MM.1S (cell line): ENCODE results near the gene APCDD1L.

Experiments used
- CTCF ChIP-seq: fragments of 300-600 bp; sonication (generic); IDR thresholded peaks from 2 replicates; pipeline ENCODE4 v1.5.1; 2016; ENCODE audit warnings: antibody characterized with exemption, low read length, mixed read lengths
- EZH2 ChIP-seq: fragments of 300-600 bp; sonication (generic); optimal IDR thresholded peaks from 2 replicates; pipeline ENCODE3; 2017; ENCODE audit warnings: low read depth, mild to moderate bottlenecking, antibody characterized with exemption, low read length, mixed read lengths
- EZH2phosphoT487 ChIP-seq: fragments of 300-600 bp; sonication (generic); IDR thresholded peaks from 2 replicates; pipeline ENCODE4 v1.6.1; 2018; ENCODE audit warnings: antibody characterized with exemption, low read length

GRCh38 chr20:58523072-58523970, 8.1 kb upstream of the APCDD1L start:
- TF ChIP-seq CTCF (no peak), EZH2 (no peak), EZH2phosphoT487 (no peak)
